NCI-H510A treated with DMSO at 0.1 percent for 48 hours (cell line): ENCODE measurements around the gene STPG4.

ENCODE experiments used
- DNase-seq: peaks from one replicate; lab custom pipeline; 2025; lab: John Stamatoyannopoulos, UW

Gene STPG4

GRCh38 chr2:47054868-47055267 lies 100.2 kb downstream of the STPG4 start:
- no peak for DNase-seq

- DNase-seq, result no peak
Measured at GRCh38 chr2:47054036-47054555, 101.0 kb downstream of the STPG4 start.

GRCh38 chr2:47052847-47053246 lies 102.3 kb downstream of the STPG4 start:
- no peak for DNase-seq

GRCh38 chr2:47051562-47051961 lies 103.5 kb downstream of the STPG4 start:
- no peak for DNase-seq

- no peak for DNase-seq
Measured at GRCh38 chr2:47050762-47051161, 104.3 kb downstream of the STPG4 start.

- no peak for DNase-seq
Measured at GRCh38 chr2:47050021-47050760, 104.9 kb downstream of the STPG4 start.

GRCh38 chr2:47049502-47049901 lies 105.6 kb downstream of the STPG4 start:
- no peak for DNase-seq

GRCh38 chr2:47048801-47049480 lies 106.2 kb downstream of the STPG4 start:
- no peak for DNase-seq

GRCh38 chr2:47046271-47046670 lies 108.8 kb downstream of the STPG4 start:
- no peak for DNase-seq

GRCh38 chr2:47043891-47044239 lies 111.2 kb downstream of the STPG4 start:
- DNase-seq, result no peak

GRCh38 chr2:47043142-47043890 lies 111.8 kb downstream of the STPG4 start:
- no peak for DNase-seq

GRCh38 chr2:47041891-47042684 lies 113.0 kb downstream of the STPG4 start:
- no peak for DNase-seq

GRCh38 chr2:47041063-47041462 lies 114.0 kb downstream of the STPG4 start:
- no peak for DNase-seq

- DNase-seq, result no peak
Measured at GRCh38 chr2:47040651-47041050, 114.5 kb downstream of the STPG4 start.

GRCh38 chr2:47039913-47040562 lies 115.1 kb downstream of the STPG4 start:
- no peak for DNase-seq

GRCh38 chr2:47039489-47039870 lies 115.6 kb downstream of the STPG4 start:
- DNase-seq, result no peak

- no peak for DNase-seq
Measured at GRCh38 chr2:47038656-47039488, 116.2 kb downstream of the STPG4 start.

GRCh38 chr2:47037678-47038077 lies 117.4 kb downstream of the STPG4 start:
- no peak for DNase-seq
